WTC11 (cell line): ENCODE measurements around the gene CHEK2. TPM values are rescaled to one million over a fixed set of nuclear protein-coding genes. Genes with fewer than 3 reads are reported as not detected.

ENCODE experiments used
- ATAC-seq: fragments of 200-7000 bp; cut with Tn5 transposase; 2 replicates; pipeline ENCODE4 v1.10.0; 2021; ENCODE audit warnings: mild to moderate bottlenecking, moderate library complexity
- CTCF ChIA-PET: fragments of 300-600 bp; sonication (Branson Sonifier 250); formaldehyde crosslinking; loops from one replicate; lab custom pipeline; 2021; ENCODE audit warnings: antibody characterized with exemption; lab: Charles Lee
- POLR2A ChIA-PET: fragments of 350-600 bp; sonication (Branson Sonifier 250); formaldehyde crosslinking; loops from one replicate; lab custom pipeline; 2021; ENCODE audit warnings: antibody characterized with exemption; lab: Charles Lee
- DNase-seq: peaks from one replicate; pipeline ENCODE4 v3.0.0; 2021; ENCODE audit warnings: low spot score
- H3K27ac Mint-ChIP-seq: 2 replicates; pipeline ENCODE4 v1.8.0; 2021; ENCODE audit warnings: mixed read lengths
- H3K27me3 Mint-ChIP-seq: 2 replicates; pipeline ENCODE4 v1.8.0; 2021; ENCODE audit warnings: low read depth, mild to moderate bottlenecking, moderate library complexity, mixed read lengths
- H3K36me3 Mint-ChIP-seq: 2 replicates; pipeline ENCODE4 v1.8.0; 2021; ENCODE audit warnings: mixed read lengths
- H3K4me1 Mint-ChIP-seq: 2 replicates; pipeline ENCODE4 v1.8.0; 2022; ENCODE audit warnings: mixed read lengths
- H3K4me3 Mint-ChIP-seq: 2 replicates; pipeline ENCODE4 v1.8.0; 2021; ENCODE audit warnings: mild to moderate bottlenecking, moderate library complexity, mixed read lengths
- H3K9me3 Mint-ChIP-seq: 2 replicates; pipeline ENCODE4 v1.8.0; 2021; ENCODE audit warnings: mixed read lengths
- ATF6 ChIP-seq: sonication (generic); formaldehyde crosslinking; IDR thresholded peaks from 2 replicates; pipeline ENCODE4 v1.8.1; 2023; ENCODE audit warnings: mild to moderate bottlenecking, missing genetic modification reagents
- ETV6 ChIP-seq: sonication (generic); formaldehyde crosslinking; IDR thresholded peaks from 2 replicates; pipeline ENCODE4 v1.8.1; 2022; ENCODE audit warnings: mild to moderate bottlenecking, missing genetic modification reagents
- HMGXB4 ChIP-seq: sonication (generic); formaldehyde crosslinking; IDR thresholded peaks from 2 replicates; pipeline ENCODE4 v1.8.1; 2023; ENCODE audit warnings: mild to moderate bottlenecking, moderate library complexity, missing genetic modification reagents
- NFE2L1 ChIP-seq: sonication (generic); formaldehyde crosslinking; IDR thresholded peaks from 2 replicates; pipeline ENCODE4 v1.8.1; 2023; ENCODE audit warnings: missing genetic modification reagents
- PRDM15 ChIP-seq: sonication (generic); formaldehyde crosslinking; IDR thresholded peaks from 2 replicates; pipeline ENCODE4 v1.8.0; 2022; ENCODE audit warnings: missing genetic modification reagents
- RORB ChIP-seq: fragments of 250-450 bp; sonication (Bioruptor Pico); IDR thresholded peaks from 2 replicates; pipeline ENCODE4 v1.9.0; 2021; ENCODE audit warnings: mild to moderate bottlenecking
- ZBTB21 ChIP-seq: sonication (generic); formaldehyde crosslinking; IDR thresholded peaks from 2 replicates; pipeline ENCODE4 v1.8.1; 2023; ENCODE audit warnings: mild to moderate bottlenecking, missing genetic modification reagents, borderline replicate concordance
- ZMAT4 ChIP-seq: fragments of 250-450 bp; sonication (Bioruptor Pico); IDR thresholded peaks from 2 replicates; pipeline ENCODE4 v1.9.0; 2021; ENCODE audit warnings: mild to moderate bottlenecking
- total RNA-seq: library from RNA; stranded (reverse); gene quantifications from 3 replicates; pipeline ENCODE4 v1.2.3, GENCODE V29; 2021
- TF ChIP-seq, protein P1 (sequence below): fragments of 250-450 bp; sonication (Bioruptor Pico); IDR thresholded peaks from 2 replicates; pipeline ENCODE4 v1.9.0; 2021; ENCODE audit warnings: mild to moderate bottlenecking
- TF ChIP-seq, protein P2 (sequence below): fragments of 200-600 bp; IDR thresholded peaks from 2 replicates; pipeline ENCODE4 v1.8.0; 2022; ENCODE audit warnings: antibody characterized with exemption
- TF ChIP-seq, protein P3 (sequence below): sonication (generic); formaldehyde crosslinking; IDR thresholded peaks from 2 replicates; pipeline ENCODE4 v1.8.1; 2022; ENCODE audit warnings: missing genetic modification reagents, borderline replicate concordance

CHEK2 gene
- total RNA-seq, 1 experiment from 2014 or later, result 124 TPM

GRCh38 chr22:28743852-28744251 is 2.2 kb upstream of the CHEK2 start:
- H3K27me3 Mint-ChIP-seq, result no peaks in the 10 kb centered on the region
- no peaks in the 10 kb centered on the region for H3K9me3 Mint-ChIP-seq
- H3K4me1 Mint-ChIP-seq, result peaks cover 30% of the 10 kb centered on the region
- no peak for ATAC-seq
- TF ChIP-seq ATF6 (no peak), RORB (no peak), NFE2L1 (CRISPR knock-in tag) (no peak), PRDM15 (CRISPR knock-in tag) (no peak)
- TF ChIP-seq, protein P1, sequence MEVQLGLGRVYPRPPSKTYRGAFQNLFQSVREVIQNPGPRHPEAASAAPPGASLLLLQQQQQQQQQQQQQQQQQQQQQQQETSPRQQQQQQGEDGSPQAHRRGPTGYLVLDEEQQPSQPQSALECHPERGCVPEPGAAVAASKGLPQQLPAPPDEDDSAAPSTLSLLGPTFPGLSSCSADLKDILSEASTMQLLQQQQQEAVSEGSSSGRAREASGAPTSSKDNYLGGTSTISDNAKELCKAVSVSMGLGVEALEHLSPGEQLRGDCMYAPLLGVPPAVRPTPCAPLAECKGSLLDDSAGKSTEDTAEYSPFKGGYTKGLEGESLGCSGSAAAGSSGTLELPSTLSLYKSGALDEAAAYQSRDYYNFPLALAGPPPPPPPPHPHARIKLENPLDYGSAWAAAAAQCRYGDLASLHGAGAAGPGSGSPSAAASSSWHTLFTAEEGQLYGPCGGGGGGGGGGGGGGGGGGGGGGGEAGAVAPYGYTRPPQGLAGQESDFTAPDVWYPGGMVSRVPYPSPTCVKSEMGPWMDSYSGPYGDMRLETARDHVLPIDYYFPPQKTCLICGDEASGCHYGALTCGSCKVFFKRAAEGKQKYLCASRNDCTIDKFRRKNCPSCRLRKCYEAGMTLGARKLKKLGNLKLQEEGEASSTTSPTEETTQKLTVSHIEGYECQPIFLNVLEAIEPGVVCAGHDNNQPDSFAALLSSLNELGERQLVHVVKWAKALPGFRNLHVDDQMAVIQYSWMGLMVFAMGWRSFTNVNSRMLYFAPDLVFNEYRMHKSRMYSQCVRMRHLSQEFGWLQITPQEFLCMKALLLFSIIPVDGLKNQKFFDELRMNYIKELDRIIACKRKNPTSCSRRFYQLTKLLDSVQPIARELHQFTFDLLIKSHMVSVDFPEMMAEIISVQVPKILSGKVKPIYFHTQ, result no peak
- H3K4me3 Mint-ChIP-seq, result peak overlapping the region; percentile 87
- no peak for DNase-seq
- H3K27ac Mint-ChIP-seq, result no peak overlapping the region
- POLR2A ChIA-PET, result no interaction called here
- CTCF ChIA-PET, result interaction anchor here (1.1 kb wide), 1 partner anchor 17 kb away, joined by 3 read pairs; no protein-coding TSS in a partner anchor
- H3K36me3 Mint-ChIP-seq, result peaks cover 43% of the 10 kb centered on the region

DNA sequence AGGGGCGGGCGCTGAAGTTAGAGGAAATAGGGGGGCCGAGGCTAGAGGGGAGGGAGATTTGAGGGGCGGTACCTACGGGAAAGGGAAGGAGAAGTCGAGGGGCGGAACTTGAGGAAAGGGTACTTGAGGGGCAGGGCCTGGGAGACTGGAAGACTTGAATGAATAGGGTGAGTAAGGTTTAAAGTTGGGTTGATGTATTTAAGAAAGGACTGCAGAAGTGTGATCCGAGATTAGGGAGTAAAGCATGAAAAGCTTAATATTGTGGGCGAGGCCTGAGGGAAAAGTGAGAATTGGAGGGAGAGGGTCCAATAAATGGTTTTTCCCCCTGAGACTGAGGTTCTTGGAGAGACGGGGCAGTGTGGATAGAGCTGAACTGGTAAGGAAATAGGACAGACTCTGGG is 942 bp upstream of the CHEK2 start:
- H3K36me3 Mint-ChIP-seq, result peaks cover 38% of the 10 kb centered on the region
- ChIA-PET POLR2A (no interaction called here), CTCF (no interaction called here)
- peak overlapping the region; percentile 97 for H3K27ac Mint-ChIP-seq
- H3K4me3 Mint-ChIP-seq, result peak overlapping the region; percentile 87
- peaks cover 43% of the 10 kb centered on the region for H3K4me1 Mint-ChIP-seq
- no peak for ATAC-seq
- no peaks in the 10 kb centered on the region for H3K9me3 Mint-ChIP-seq
- no peak for DNase-seq
- no peaks in the 10 kb centered on the region for H3K27me3 Mint-ChIP-seq
- TF ChIP-seq, protein P2, sequence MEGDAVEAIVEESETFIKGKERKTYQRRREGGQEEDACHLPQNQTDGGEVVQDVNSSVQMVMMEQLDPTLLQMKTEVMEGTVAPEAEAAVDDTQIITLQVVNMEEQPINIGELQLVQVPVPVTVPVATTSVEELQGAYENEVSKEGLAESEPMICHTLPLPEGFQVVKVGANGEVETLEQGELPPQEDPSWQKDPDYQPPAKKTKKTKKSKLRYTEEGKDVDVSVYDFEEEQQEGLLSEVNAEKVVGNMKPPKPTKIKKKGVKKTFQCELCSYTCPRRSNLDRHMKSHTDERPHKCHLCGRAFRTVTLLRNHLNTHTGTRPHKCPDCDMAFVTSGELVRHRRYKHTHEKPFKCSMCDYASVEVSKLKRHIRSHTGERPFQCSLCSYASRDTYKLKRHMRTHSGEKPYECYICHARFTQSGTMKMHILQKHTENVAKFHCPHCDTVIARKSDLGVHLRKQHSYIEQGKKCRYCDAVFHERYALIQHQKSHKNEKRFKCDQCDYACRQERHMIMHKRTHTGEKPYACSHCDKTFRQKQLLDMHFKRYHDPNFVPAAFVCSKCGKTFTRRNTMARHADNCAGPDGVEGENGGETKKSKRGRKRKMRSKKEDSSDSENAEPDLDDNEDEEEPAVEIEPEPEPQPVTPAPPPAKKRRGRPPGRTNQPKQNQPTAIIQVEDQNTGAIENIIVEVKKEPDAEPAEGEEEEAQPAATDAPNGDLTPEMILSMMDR, result no peak
- peak; percentile 57; the same call in 1 of the 2 replicates for TF ChIP-seq ZMAT4 (CRISPR knock-in tag)

- H3K4me1 Mint-ChIP-seq, result peaks cover 55% of the 10 kb centered on the region
- peaks cover 27% of the 10 kb centered on the region for H3K36me3 Mint-ChIP-seq
- H3K27ac Mint-ChIP-seq, result peak overlapping the region; percentile 97
- no peaks in the 10 kb centered on the region for H3K9me3 Mint-ChIP-seq
- H3K4me3 Mint-ChIP-seq, result peak overlapping the region; percentile 87
- ChIA-PET POLR2A (interaction anchor here (0.6 to 1.4 kb wide), 3 partner anchors 20 to 59 kb away, joined by 3 to 8 read pairs (median 6); partner anchors contain the start of genes CCDC117 and XBP1), CTCF (interaction anchor here (0.6 to 1.2 kb wide), 3 partner anchors 31 to 141 kb away, joined by 3 to 5 read pairs (median 4); partner anchors contain the start of gene CCDC117)
- DNase-seq (no peak), ATAC-seq (no peak)
- no peaks in the 10 kb centered on the region for H3K27me3 Mint-ChIP-seq
- TF ChIP-seq HMGXB4 (CRISPR knock-in tag) (no peak), NFE2L1 (CRISPR knock-in tag) (peak; percentile 22; the same call in 1 of the 2 replicates), ZBTB21 (CRISPR knock-in tag) (no peak), ETV6 (0 out of 2 replicates have a peak, but pooled peaks have one; percentile 36)
- TF ChIP-seq, protein P3, sequence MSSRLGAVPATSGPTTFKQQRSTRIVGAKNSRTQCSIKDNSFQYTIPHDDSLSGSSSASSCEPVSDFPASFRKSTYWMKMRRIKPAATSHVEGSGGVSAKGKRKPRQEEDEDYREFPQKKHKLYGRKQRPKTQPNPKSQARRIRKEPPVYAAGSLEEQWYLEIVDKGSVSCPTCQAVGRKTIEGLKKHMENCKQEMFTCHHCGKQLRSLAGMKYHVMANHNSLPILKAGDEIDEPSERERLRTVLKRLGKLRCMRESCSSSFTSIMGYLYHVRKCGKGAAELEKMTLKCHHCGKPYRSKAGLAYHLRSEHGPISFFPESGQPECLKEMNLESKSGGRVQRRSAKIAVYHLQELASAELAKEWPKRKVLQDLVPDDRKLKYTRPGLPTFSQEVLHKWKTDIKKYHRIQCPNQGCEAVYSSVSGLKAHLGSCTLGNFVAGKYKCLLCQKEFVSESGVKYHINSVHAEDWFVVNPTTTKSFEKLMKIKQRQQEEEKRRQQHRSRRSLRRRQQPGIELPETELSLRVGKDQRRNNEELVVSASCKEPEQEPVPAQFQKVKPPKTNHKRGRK (CRISPR knock-in tag), result no peak
Observed at GRCh38 chr22:28741200-28741784, 328 bp downstream of the CHEK2 start.
